Measurements from ENCODE around the gene DICER1.
"Not testable (repeated sequence)": the region's sequence is repeated elsewhere in the genome, so short reads cannot be mapped to it uniquely, and the experiment has no call there.

The DICER1 gene, protein sequence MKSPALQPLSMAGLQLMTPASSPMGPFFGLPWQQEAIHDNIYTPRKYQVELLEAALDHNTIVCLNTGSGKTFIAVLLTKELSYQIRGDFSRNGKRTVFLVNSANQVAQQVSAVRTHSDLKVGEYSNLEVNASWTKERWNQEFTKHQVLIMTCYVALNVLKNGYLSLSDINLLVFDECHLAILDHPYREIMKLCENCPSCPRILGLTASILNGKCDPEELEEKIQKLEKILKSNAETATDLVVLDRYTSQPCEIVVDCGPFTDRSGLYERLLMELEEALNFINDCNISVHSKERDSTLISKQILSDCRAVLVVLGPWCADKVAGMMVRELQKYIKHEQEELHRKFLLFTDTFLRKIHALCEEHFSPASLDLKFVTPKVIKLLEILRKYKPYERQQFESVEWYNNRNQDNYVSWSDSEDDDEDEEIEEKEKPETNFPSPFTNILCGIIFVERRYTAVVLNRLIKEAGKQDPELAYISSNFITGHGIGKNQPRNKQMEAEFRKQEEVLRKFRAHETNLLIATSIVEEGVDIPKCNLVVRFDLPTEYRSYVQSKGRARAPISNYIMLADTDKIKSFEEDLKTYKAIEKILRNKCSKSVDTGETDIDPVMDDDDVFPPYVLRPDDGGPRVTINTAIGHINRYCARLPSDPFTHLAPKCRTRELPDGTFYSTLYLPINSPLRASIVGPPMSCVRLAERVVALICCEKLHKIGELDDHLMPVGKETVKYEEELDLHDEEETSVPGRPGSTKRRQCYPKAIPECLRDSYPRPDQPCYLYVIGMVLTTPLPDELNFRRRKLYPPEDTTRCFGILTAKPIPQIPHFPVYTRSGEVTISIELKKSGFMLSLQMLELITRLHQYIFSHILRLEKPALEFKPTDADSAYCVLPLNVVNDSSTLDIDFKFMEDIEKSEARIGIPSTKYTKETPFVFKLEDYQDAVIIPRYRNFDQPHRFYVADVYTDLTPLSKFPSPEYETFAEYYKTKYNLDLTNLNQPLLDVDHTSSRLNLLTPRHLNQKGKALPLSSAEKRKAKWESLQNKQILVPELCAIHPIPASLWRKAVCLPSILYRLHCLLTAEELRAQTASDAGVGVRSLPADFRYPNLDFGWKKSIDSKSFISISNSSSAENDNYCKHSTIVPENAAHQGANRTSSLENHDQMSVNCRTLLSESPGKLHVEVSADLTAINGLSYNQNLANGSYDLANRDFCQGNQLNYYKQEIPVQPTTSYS (N-terminal part only)

GRCh38 chr14:95157327-95158189 lies at the start of gene DICER1:
DICER1 (minus strand) TSS chr14:95157529; CDS start chr14:95133458, 24,071 bp downstream.
- peak; percentile 84 to 87 for ATAC-seq

DNA sequence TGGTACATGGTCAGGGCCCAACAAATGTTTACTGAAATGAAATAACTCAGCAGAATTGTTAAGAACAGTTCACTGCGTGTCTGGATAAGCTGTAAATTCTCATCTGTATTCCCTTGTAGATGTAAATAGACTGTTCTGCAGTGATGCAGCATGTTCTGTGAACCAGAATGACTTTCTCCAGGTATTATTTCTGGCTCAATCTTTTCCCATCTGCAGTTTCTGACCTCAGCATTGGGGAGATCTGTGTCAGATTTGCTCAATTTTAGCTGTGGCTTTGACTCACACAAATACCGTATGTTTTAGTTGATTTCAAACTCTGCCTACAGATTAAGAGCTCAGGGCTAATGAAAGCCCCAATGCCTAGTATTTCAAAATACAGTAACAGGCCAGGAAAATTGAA lies 49.2 kb upstream of the DICER1 start:
- ATAC-seq, result no peak

GRCh38 chr14:95204705-95205104 lies 47.4 kb upstream of the DICER1 start:
- ATAC-seq, result no peak

DNA sequence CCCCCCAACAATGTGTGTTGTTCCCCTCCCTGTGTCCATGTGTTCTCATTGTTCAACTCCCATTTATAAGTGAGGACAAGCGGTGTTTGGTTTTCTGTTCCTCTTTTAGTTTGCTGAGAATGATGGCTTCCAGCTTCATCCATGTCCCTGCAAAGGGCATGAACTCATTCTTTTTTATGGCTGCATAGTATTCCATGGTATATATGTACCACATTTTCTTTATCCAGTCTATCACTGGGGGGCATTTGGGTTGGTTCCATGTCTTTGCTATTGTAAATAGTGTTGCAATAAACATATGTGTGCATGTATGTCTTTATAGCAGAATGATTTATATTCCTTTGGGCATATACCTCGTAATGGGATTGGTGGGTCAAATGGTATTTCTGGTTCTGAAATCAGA lies 44.4 kb upstream of the DICER1 start:
- ATAC-seq, result not testable (repeated sequence)

GRCh38 chr14:95200404-95200803 lies 43.1 kb upstream of the DICER1 start:
- ATAC-seq, result no peak

DNA sequence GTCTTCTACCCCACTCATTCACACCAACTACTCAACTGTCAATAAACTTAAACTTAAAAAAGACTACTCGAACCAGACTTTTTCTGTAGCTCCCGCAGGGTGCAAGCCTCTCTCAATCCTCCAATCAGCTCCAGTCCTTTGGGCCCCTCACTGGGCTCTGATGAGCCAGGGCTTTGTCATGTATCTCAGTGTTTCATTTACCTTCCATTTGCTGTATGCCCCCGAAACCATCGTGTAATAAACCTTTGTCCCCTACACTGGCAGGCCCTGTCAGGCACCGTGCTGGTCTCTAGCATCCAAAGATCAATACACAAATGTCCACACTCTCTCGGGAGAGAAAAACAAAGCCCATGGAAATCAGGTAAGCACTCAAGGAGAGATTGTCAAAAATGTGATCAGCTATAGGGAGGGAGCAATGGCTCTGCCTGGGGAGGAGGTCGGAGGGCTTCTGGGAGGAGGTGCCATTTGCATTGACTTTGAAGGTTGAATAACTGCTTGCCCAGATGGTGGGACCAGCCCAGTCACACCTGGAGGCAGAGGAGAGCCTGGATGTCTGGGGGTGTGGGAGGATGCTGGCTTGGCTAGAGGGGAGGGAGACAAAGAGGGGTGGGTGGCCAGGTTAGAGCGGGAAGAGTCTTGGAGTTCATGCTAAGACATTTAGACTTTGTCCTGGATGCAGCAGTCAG lies 42.1 kb upstream of the DICER1 start:
- ATAC-seq, result no peak

- no peak for ATAC-seq
Measured at GRCh38 chr14:95198320-95198719, 41.0 kb upstream of the DICER1 start.

- ATAC-seq, result no peak
Measured at GRCh38 chr14:95197551-95197950, 40.2 kb upstream of the DICER1 start.

GRCh38 chr14:95196826-95197545 lies 39.7 kb upstream of the DICER1 start:
- no peak for ATAC-seq

GRCh38 chr14:95196268-95196667 lies 38.9 kb upstream of the DICER1 start:
- peak in 1 of 2 donors; percentile 48 for ATAC-seq

DNA sequence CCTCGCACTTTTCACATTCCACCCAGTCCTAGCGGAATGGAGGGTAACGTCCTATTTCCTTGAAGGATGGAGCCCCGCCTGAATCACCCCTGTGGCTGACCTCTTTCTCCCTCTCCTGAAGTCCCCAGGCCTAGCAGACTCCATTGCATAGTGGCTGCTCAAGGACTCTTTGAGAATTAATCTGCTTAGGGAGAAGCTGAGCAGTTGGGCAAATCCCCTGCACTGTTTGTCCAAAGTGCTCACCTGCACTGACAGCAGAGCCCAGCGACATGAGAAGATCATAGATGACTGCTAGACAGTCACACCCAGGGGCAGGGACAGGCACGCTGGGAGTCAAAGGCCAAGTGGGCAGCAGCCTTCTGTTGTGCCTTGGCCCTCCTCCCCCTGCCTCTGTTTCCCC lies 37.7 kb upstream of the DICER1 start:
- ATAC-seq, result no peak

DNA sequence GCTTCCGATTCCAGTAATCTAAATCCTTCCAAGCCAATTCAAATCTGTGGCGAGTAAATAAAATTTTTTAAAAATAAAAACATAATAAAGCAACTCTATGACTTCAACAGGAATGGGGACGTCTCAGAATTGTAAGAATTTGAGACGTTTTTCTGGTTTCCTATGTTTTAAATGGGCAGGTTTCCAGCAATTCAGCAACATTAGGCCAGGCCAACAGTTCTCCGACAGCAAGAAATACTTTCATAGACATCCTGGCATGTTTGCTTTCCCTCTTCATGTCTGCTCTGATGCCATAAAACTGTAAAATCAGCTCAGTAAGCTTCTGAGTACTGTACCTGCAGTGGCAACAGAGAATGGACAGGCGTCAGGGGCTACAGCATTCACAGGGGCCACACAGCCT lies 35.8 kb upstream of the DICER1 start:
- no peak for ATAC-seq

- ATAC-seq, result no peak
Measured at GRCh38 chr14:95192311-95192710, 35.0 kb upstream of the DICER1 start.

- ATAC-seq, result no peak
Measured at GRCh38 chr14:95191445-95192199, 34.3 kb upstream of the DICER1 start.

DNA sequence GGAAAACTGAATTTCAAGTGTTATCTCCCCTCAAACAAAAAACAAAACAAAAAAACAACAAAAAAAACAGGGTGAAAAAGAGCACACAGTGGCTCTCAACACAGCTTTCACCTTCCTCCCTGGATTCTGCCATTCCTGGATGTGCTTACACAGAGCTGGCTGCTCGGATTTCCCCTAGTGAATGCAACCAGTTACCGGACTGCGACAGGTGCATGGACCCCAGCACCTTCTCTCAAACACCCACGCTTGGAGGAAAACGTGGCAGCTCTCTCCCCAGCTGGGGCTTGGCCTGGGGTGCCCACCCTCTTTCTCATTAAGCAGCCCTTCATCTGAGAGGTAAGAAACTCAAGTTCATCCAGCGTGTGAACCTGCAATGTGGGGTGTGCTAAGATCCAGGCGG lies 33.5 kb upstream of the DICER1 start:
- ATAC-seq, result no peak

DNA sequence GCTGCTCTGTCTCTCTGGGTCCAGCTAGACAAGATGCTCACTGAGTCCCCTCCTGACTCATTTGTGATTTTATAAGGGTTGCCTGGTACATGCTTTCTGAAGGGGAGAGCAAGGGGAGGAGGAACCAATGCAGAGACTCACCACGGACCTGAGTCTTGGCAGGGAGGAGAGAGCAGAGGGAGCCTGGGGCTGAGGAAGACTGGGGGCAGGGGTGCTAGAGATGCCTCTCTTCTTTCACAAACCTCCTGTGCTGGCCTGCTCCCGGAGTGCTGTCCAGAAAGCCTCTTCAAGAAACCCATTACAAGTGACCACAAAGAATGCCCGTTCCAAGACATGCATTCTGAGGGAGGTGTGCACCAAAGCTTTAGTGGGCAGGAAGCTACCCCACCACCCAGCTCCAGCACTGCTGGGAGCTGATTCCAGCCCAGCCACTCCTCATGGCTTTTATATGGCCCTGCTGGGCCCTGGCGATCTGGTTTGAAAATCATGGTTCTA lies 33.1 kb upstream of the DICER1 start:
- ATAC-seq, result no peak

DNA sequence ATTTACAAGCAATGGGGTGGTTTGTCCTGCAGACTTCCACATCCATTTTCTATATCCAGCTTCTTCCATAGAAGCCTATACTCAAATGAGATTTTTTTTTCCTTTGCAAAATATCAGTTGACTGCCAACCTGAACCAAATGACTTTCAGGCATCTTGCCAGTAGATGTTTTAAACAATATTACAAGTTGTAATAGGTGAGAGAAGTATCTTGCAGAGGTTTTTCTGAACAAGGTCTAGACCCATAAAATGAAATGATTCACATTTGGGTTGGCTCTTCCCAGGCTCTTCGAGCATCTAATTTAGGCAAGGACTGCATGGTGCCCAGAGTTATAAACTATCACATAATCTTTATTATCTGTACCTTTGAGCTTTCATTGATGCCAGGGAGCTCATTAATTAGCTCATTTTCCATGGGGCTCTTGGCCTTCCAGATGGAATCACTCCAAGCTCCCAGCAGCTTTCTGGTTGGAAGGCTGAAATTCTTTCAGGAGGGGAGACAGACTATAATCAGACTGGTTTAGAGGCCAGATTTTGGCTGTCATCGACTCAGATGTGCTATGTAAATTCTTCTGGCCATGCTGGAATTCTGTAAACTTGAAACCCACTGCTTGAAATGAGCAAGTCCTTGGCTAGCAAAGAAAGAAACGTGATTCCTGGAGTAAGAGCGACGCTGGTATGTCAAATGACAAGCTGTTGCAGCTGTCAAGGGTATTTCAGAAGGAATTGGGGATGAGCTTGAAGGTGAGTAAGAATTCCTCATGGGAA lies 32.2 kb upstream of the DICER1 start:
- ATAC-seq, result no peak

DNA sequence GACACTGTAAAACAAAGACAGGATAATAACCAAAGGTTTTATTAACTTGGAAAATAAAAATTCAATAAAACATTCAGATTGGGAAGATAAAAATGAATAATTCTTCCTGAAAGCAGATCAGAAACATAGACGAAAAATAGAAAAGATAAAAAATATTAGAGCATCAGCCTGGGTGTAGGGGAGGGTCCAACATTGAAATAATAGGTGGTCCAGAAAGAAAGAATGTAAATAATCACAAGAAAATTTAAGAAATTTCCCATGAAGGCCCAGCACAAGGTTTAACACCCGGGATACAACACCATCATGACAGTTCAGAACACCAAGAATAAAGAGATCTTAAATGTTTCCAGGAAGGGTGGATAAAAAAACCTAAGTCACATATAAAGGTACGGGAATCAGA lies 31.1 kb upstream of the DICER1 start:
- ATAC-seq, result no peak

Data from activated CD4-positive, CD25-positive, alpha-beta regulatory T cell treated with anti-CD3 and anti-CD28 coated beads, Interleukin-2, amount 50 U/mL, for 24 hours (primary cell).